NT2/D1 (cell line): ENCODE data around the gene DSCAML1.

Experiments
- DNase-seq: peaks from one replicate; pipeline ENCODE4 v3.0.0-alpha.2; 2011; ENCODE audit warnings: low read depth, low spot score
- H3K27me3 ChIP-seq: 2 replicates; pipeline ENCODE4 v1.6.0; 2011; ENCODE audit warnings: mild to moderate bottlenecking; ENCODE audit not compliant: insufficient read length, insufficient read depth
- H3K36me3 ChIP-seq: 2 replicates; pipeline ENCODE4 v1.6.1; 2011; ENCODE audit warnings: mild to moderate bottlenecking, low read length, mixed read lengths; ENCODE audit not compliant: insufficient read depth, insufficient read length
- H3K4me1 ChIP-seq: 2 replicates; pipeline ENCODE4 v1.5.1; 2011; ENCODE audit not compliant: insufficient read depth, insufficient read length
- H3K4me3 ChIP-seq: 2 replicates; pipeline ENCODE4 v1.5.1; 2011; ENCODE audit warnings: low read depth; ENCODE audit not compliant: insufficient read length
- H3K9ac ChIP-seq: 2 replicates; pipeline ENCODE4 v1.6.0; 2011; ENCODE audit warnings: low read depth; ENCODE audit not compliant: insufficient read length
- H3K9me3 ChIP-seq: 2 replicates; pipeline ENCODE4 v1.5.1; 2011; ENCODE audit warnings: mild to moderate bottlenecking, low read length; ENCODE audit not compliant: insufficient read depth
- SUZ12 ChIP-seq: IDR thresholded peaks from 2 replicates; pipeline ENCODE4 v1.6.1; 2011; ENCODE audit not compliant: insufficient read length, insufficient read depth; ENCODE audit errors: extremely low read depth
- YY1 ChIP-seq: IDR thresholded peaks from 2 replicates; pipeline ENCODE4 v1.6.1; 2011; ENCODE audit not compliant: insufficient read length, insufficient read depth
- ZNF274 ChIP-seq: IDR thresholded peaks from 2 replicates; pipeline ENCODE4 v1.6.1; 2011; ENCODE audit warnings: mild to moderate bottlenecking, low read depth, low read length

Gene DSCAML1

DNA sequence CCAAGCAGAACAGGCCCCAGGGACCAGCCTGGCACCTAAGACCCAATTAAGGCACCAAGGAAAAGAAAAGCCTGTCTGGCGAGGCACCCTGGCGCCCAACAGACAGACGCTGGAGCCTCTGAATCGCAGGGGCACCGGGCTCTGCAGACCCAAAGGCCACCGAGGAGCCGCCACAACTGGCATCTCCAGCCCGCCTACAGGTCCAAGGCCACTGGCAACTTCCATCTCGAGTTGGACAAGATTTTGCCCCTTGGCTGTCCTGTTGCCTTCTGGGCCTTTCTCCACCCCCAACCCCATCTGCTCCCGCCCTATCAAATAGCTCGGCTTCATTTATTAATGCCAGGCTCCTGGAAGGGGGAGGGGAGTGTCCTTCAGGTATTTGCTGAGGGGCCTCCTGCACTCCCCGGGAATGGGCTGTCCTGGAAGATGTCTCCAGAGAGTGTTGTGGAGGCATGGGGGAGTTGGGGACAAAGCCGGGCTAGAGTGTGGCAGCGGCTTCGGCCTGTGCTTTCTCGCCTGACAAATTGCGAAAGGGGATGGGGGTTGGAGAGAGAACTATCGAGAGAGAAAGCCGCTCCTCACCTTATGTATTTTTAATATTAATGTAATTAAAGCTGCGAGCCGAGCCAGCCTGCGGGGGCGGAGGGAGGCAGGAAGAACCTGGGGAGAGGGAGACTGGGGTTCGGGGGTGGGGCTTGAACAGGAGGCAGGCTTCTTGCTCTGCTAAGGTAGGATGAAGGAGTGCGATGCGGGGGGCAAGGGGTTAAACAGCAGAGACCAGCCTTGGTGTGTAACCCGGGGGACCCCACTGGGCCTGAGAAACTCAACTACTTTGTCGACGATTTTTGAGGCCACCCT lies 2.0 kb downstream of the DSCAML1 start:
- Histone ChIP-seq H3K27me3 (peaks cover 68% of the 10 kb centered on the region), H3K36me3 (no peaks in the 10 kb centered on the region), H3K9me3 (no peaks in the 10 kb centered on the region), H3K9ac (no peak overlapping the region), H3K4me1 (peaks cover 1% of the 10 kb centered on the region), H3K4me3 (no peak overlapping the region)
- TF ChIP-seq YY1 (no peak), SUZ12 (no peak), ZNF274 (no peak)
- DNase-seq: no peak

DNA sequence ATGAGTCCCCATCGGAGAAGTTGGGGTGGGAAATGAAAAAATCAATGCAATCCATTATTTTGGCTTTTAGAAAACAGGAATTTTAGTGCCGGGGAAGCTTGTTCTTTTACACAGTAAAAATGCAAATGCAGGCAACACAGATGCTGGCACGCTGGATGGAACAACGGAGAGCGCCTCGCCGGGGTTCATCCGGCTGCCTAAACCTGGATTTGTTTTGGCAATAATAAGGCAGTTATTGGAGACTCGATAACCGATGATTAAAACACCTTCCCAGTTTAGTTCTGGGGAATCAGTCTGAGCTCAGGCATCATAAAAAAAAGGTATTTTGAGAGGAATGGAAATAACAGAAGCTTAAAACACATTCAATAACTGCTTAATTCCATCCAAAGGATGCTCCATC lies 2.9 kb downstream of the DSCAML1 start:
- no peak for DNase-seq
- TF ChIP-seq YY1 (no peak), SUZ12 (no peak), ZNF274 (no peak)
- no peaks in the 10 kb centered on the region for H3K9me3 ChIP-seq
- H3K4me3 ChIP-seq: no peak overlapping the region
- H3K4me1 ChIP-seq: peaks cover 1% of the 10 kb centered on the region
- no peaks in the 10 kb centered on the region for H3K36me3 ChIP-seq
- no peak overlapping the region for H3K9ac ChIP-seq
- H3K27me3 ChIP-seq: peaks cover 62% of the 10 kb centered on the region

- no peak for TF ChIP-seq ZNF274
- no peak for TF ChIP-seq YY1
- TF ChIP-seq SUZ12: no peak
- peaks cover 57% of the 10 kb centered on the region for H3K27me3 ChIP-seq
Measured at GRCh38 chr11:117793583-117793982, 3.4 kb downstream of the DSCAML1 start.

GRCh38 chr11:117792992-117793391 lies 4.0 kb downstream of the DSCAML1 start:
- Histone ChIP-seq H3K36me3 (no peaks in the 10 kb centered on the region), H3K9ac (no peak overlapping the region), H3K4me3 (no peak overlapping the region), H3K27me3 (peaks cover 51% of the 10 kb centered on the region), H3K9me3 (no peaks in the 10 kb centered on the region), H3K4me1 (peaks cover 1% of the 10 kb centered on the region)
- TF ChIP-seq YY1 (no peak), ZNF274 (no peak), SUZ12 (no peak)
- DNase-seq: no peak

More at GRCh38 chr11:117793583-117793982, 3.4 kb downstream of the DSCAML1 start:
- Histone ChIP-seq H3K9me3 (no peaks in the 10 kb centered on the region), H3K36me3 (no peaks in the 10 kb centered on the region), H3K9ac (no peak overlapping the region), H3K4me1 (peaks cover 1% of the 10 kb centered on the region), H3K4me3 (no peak overlapping the region)
- no peak for DNase-seq

DNA sequence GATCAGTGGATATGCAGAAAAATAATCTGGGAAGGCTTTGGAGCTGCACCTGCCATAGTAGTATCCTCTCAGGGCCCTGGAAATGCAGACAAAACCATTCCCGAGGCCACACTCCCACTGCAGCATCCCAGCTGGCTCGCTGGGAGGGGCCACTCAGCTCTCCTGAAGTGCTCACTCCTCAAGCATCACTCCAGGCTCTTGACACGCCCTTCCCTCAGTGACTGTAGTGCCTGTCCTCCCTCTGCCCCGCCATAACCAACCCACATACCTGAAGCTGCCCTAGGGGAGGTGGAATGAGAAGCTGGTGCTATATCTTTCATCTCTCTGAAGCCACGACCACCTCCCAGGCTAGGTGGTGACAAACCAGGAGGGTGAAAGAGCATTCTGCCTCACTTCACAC lies 4.8 kb downstream of the DSCAML1 start:
- Histone ChIP-seq H3K9me3 (no peaks in the 10 kb centered on the region), H3K9ac (no peak overlapping the region), H3K36me3 (no peaks in the 10 kb centered on the region), H3K27me3 (peaks cover 44% of the 10 kb centered on the region), H3K4me3 (no peak overlapping the region), H3K4me1 (peaks cover 1% of the 10 kb centered on the region)
- no peak for TF ChIP-seq SUZ12
- no peak for TF ChIP-seq YY1
- TF ChIP-seq ZNF274: no peak
- DNase-seq: no peak

GRCh38 chr11:117790279-117790678 lies 6.7 kb downstream of the DSCAML1 start:
- H3K4me3 ChIP-seq: no peak overlapping the region
- no peak for TF ChIP-seq ZNF274
- no peak for TF ChIP-seq SUZ12
- TF ChIP-seq YY1: no peak
- no peaks in the 10 kb centered on the region for H3K9me3 ChIP-seq
- H3K4me1 ChIP-seq: peaks cover 1% of the 10 kb centered on the region
- no peaks in the 10 kb centered on the region for H3K36me3 ChIP-seq
- peaks cover 24% of the 10 kb centered on the region for H3K27me3 ChIP-seq
- no peak overlapping the region for H3K9ac ChIP-seq
- DNase-seq: no peak

- Histone ChIP-seq H3K4me3 (no peak overlapping the region), H3K9ac (no peak overlapping the region), H3K4me1 (peaks cover 5% of the 10 kb centered on the region), H3K9me3 (no peaks in the 10 kb centered on the region), H3K36me3 (no peaks in the 10 kb centered on the region), H3K27me3 (peaks cover 14% of the 10 kb centered on the region)
- TF ChIP-seq YY1 (no peak), SUZ12 (no peak), ZNF274 (no peak)
- DNase-seq: no peak
Measured at GRCh38 chr11:117789241-117789640, 7.8 kb downstream of the DSCAML1 start.
